MM.1S (cell line): ENCODE data around the gene ADGRL3.

Source experiments
- DNase-seq: peaks from one replicate; pipeline ENCODE4 v3.0.0-alpha.2; 2015
- H2AFZ ChIP-seq: fragments of 300-600 bp; sonication (generic); 2 replicates; pipeline ENCODE4 v1.6.0; 2016; ENCODE audit warnings: antibody characterized with exemption, low read length
- H3F3A ChIP-seq: fragments of 300-600 bp; sonication (generic); 2 replicates; pipeline ENCODE4 v1.6.1; 2016; ENCODE audit warnings: mild to moderate bottlenecking, antibody characterized with exemption, low read length, moderate library complexity, mixed read lengths; ENCODE audit not compliant: insufficient read depth
- H3K27ac ChIP-seq: fragments of 300-600 bp; sonication (generic); 2 replicates; pipeline ENCODE4 v1.5.1; 2016; ENCODE audit warnings: mild to moderate bottlenecking, low read length
- H3K27me3 ChIP-seq: fragments of 300-600 bp; sonication (generic); replicated peaks from 2 replicates; pipeline ENCODE4 v1.6.0; 2016; ENCODE audit warnings: low read length; ENCODE audit not compliant: insufficient read depth
- H3K36me3 ChIP-seq: fragments of 300-600 bp; sonication (generic); replicated peaks from 2 replicates; pipeline ENCODE4 v1.6.1; 2016; ENCODE audit warnings: mild to moderate bottlenecking, low read length, mixed read lengths; ENCODE audit not compliant: insufficient read depth
- H3K4me1 ChIP-seq: fragments of 300-600 bp; sonication (generic); 2 replicates; pipeline ENCODE4 v1.6.1; 2016; ENCODE audit warnings: low read length, mixed read lengths
- H3K4me2 ChIP-seq: fragments of 300-600 bp; sonication (generic); 2 replicates; pipeline ENCODE4 v1.6.0; 2016; ENCODE audit warnings: low read depth, low read length
- H3K4me3 ChIP-seq: fragments of 300-600 bp; sonication (generic); 2 replicates; pipeline ENCODE4 v1.5.1; 2016; ENCODE audit warnings: low read length, mixed read lengths
- H3K79me2 ChIP-seq: fragments of 300-600 bp; sonication (generic); 2 replicates; pipeline ENCODE4 v1.6.1; 2016; ENCODE audit warnings: mixed run types, low read length, mixed read lengths
- H3K9ac ChIP-seq: fragments of 300-600 bp; sonication (generic); 2 replicates; pipeline ENCODE4 v1.6.1; 2016; ENCODE audit warnings: low read length, mixed read lengths
- H3K9me2 ChIP-seq: fragments of 300-600 bp; sonication (generic); replicated peaks from 2 replicates; pipeline ENCODE4 v1.6.1; 2016; ENCODE audit warnings: mild to moderate bottlenecking, low read length, mixed read lengths; ENCODE audit not compliant: insufficient read depth
- H3K9me3 ChIP-seq: fragments of 300-600 bp; sonication (generic); replicated peaks from 2 replicates; pipeline ENCODE4 v1.6.1; 2016; ENCODE audit warnings: mild to moderate bottlenecking, low read length, mixed read lengths; ENCODE audit not compliant: insufficient read depth
- H4K20me1 ChIP-seq: fragments of 300-600 bp; sonication (generic); 2 replicates; pipeline ENCODE4 v1.6.1; 2016; ENCODE audit warnings: mild to moderate bottlenecking, low read length, moderate library complexity, mixed read lengths; ENCODE audit not compliant: insufficient read depth
- EZH2 ChIP-seq: fragments of 300-600 bp; sonication (generic); optimal IDR thresholded peaks from 2 replicates; pipeline ENCODE3; 2017; ENCODE audit warnings: low read depth, mild to moderate bottlenecking, antibody characterized with exemption, low read length, mixed read lengths
- EZH2phosphoT487 ChIP-seq: fragments of 300-600 bp; sonication (generic); IDR thresholded peaks from 2 replicates; pipeline ENCODE4 v1.6.1; 2018; ENCODE audit warnings: antibody characterized with exemption, low read length
- TF ChIP-seq, protein P1 (sequence below): fragments of 300-600 bp; sonication (generic); IDR thresholded peaks from 2 replicates; pipeline ENCODE4 v1.5.1; 2016; ENCODE audit warnings: antibody characterized with exemption, low read length, mixed read lengths

ADGRL3 gene

DNA sequence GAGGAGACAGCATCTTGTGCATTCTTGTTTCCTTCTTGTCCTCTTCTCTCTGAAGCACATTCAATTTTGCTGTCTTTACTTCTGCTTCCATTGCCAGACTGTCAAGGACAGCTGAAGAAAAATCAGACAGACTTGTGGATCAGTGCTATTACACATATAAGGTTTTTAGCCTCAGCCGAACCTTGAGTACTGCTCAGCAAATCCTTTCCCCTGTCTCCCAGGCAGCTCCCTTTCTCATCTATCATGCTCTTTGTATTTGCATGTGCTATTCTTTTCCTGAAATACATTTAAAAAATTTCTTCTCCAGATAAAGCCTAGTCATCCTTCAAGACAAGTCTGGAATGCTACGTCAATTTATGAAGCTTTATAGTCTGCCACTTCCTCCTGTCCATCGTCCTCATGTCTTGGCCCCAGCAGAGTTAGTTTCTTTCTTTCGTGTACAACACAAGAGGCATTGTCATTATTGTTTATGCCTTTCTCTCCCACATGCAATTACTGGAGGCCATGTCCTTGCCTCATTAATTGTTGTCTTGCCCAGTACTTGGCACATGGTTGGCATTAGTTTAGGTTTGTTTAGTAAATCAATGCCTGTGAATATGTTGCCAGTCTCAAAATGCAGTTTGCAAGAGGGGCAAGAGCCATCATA is 45.1 kb downstream of the ADGRL3 start:
- Histone ChIP-seq H3K4me3 (no peak overlapping the region), H3K27me3 (no peaks in the 10 kb centered on the region), H3K79me2 (no peaks in the 10 kb centered on the region), H3K9me3 (no peaks in the 10 kb centered on the region), H3K9me2 (no peaks in the 10 kb centered on the region), H4K20me1 (no peaks in the 10 kb centered on the region), H3K4me1 (no peaks in the 10 kb centered on the region), H2AFZ (no peak overlapping the region), H3K4me2 (no peak overlapping the region), H3K36me3 (no peaks in the 10 kb centered on the region), H3K27ac (no peak overlapping the region), H3F3A (no peaks in the 10 kb centered on the region), H3K9ac (no peak overlapping the region)
- no peak for DNase-seq
- TF ChIP-seq EZH2phosphoT487 (no peak), EZH2 (no peak)
- TF ChIP-seq, protein P1, sequence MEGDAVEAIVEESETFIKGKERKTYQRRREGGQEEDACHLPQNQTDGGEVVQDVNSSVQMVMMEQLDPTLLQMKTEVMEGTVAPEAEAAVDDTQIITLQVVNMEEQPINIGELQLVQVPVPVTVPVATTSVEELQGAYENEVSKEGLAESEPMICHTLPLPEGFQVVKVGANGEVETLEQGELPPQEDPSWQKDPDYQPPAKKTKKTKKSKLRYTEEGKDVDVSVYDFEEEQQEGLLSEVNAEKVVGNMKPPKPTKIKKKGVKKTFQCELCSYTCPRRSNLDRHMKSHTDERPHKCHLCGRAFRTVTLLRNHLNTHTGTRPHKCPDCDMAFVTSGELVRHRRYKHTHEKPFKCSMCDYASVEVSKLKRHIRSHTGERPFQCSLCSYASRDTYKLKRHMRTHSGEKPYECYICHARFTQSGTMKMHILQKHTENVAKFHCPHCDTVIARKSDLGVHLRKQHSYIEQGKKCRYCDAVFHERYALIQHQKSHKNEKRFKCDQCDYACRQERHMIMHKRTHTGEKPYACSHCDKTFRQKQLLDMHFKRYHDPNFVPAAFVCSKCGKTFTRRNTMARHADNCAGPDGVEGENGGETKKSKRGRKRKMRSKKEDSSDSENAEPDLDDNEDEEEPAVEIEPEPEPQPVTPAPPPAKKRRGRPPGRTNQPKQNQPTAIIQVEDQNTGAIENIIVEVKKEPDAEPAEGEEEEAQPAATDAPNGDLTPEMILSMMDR: no peak

DNA sequence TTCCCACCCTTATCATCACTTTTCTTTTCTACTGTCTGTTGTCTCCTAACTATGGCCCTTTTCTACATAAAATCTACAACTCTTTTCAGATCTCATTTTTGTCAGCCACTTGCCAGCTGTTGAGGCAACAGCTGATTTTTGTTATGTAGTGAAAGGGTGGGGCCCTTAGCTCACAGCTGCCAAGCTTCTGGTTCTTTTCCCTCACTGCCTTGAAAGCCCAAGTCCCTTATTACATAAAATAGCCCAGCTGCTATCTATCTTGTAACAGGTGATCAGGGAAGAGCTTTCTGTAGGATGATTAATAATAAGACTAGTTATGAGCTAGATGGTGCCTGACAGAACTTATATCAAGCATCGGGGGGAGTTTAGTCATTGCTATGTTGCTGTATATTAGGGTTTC is 45.9 kb downstream of the ADGRL3 start:
- no peak overlapping the region for H3K9ac ChIP-seq
- H3K27ac ChIP-seq: no peak overlapping the region
- H4K20me1 ChIP-seq: no peaks in the 10 kb centered on the region
- TF ChIP-seq, protein P1: no peak
- no peak for TF ChIP-seq EZH2phosphoT487
- TF ChIP-seq EZH2: no peak
- H3K4me2 ChIP-seq: no peak overlapping the region
- no peaks in the 10 kb centered on the region for H3K9me3 ChIP-seq
- no peaks in the 10 kb centered on the region for H3F3A ChIP-seq
- no peaks in the 10 kb centered on the region for H3K4me1 ChIP-seq
- no peaks in the 10 kb centered on the region for H3K79me2 ChIP-seq
- no peak for DNase-seq
- no peak overlapping the region for H3K4me3 ChIP-seq
- H3K9me2 ChIP-seq: no peaks in the 10 kb centered on the region
- no peaks in the 10 kb centered on the region for H3K36me3 ChIP-seq
- H2AFZ ChIP-seq: no peak overlapping the region
- no peaks in the 10 kb centered on the region for H3K27me3 ChIP-seq

DNA sequence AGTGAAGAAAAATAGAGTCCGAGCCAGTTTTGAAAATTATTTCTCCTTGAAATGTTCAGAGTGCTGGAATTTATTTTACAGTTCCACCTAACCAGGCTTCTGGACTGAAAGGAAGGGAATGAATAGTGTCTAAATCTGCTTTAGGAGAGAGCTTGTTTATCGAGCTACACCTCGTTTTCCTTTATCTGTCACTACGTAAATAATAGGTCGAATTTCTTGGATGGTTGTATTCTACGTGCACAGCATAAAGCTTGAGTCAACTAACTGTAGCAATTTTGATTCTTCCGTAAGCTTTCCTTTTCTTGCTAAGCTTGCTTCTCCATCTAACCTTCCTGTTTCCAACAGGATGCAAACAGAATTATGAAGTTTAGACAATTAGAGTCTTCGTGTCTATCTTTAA is 48.6 kb downstream of the ADGRL3 start:
- Histone ChIP-seq H3K79me2 (no peaks in the 10 kb centered on the region), H3K4me2 (no peak overlapping the region), H3K27me3 (no peaks in the 10 kb centered on the region), H2AFZ (no peak overlapping the region), H3K9me2 (no peaks in the 10 kb centered on the region), H3F3A (no peaks in the 10 kb centered on the region), H3K4me3 (no peak overlapping the region), H4K20me1 (no peaks in the 10 kb centered on the region), H3K4me1 (no peaks in the 10 kb centered on the region), H3K9me3 (no peaks in the 10 kb centered on the region), H3K36me3 (no peaks in the 10 kb centered on the region), H3K27ac (no peak overlapping the region), H3K9ac (no peak overlapping the region)
- TF ChIP-seq, protein P1: no peak
- TF ChIP-seq EZH2phosphoT487: no peak
- no peak for TF ChIP-seq EZH2
- DNase-seq: no peak
